HEK293T (cell line): ENCODE measurements around the gene MYH14.

Experiments used
- CTCF ChIA-PET: fragments of 350-600 bp; formaldehyde crosslinking; extraction: SDS; loops from one replicate; lab custom pipeline; 2021; ENCODE audit warnings: antibody characterized with exemption, inconsistent platforms; lab: Yijun Ruan, JAX
- POLR2A ChIA-PET: fragments of 350-600 bp; formaldehyde crosslinking; extraction: SDS; loops from one replicate; lab custom pipeline; 2020; ENCODE audit warnings: antibody characterized with exemption, inconsistent platforms; lab: Yijun Ruan, JAX
- DNase-seq: peaks from one replicate; pipeline ENCODE4 v3.0.0; 2012; ENCODE audit warnings: mixed read lengths; ENCODE audit errors: extremely low spot score
- ARNT ChIP-seq: fragments of 450-650 bp; IDR thresholded peaks from 2 replicates; pipeline ENCODE4 v1.6.1; 2017; ENCODE audit warnings: mild to moderate bottlenecking
- BHLHE40 ChIP-seq: fragments of 450-650 bp; IDR thresholded peaks from 2 replicates; pipeline ENCODE4 v1.6.1; 2016; ENCODE audit warnings: mild to moderate bottlenecking, moderate library complexity, borderline replicate concordance
- CTBP1 ChIP-seq: fragments of 450-650 bp; IDR thresholded peaks from 2 replicates; pipeline ENCODE4 v1.6.1; 2016; ENCODE audit warnings: borderline replicate concordance
- ELF4 ChIP-seq: fragments of 450-650 bp; IDR thresholded peaks from 2 replicates; pipeline ENCODE4 v1.6.1; 2017; ENCODE audit warnings: antibody characterized with exemption
- FOXA1 ChIP-seq: fragments of 450-650 bp; IDR thresholded peaks from 2 replicates; pipeline ENCODE4 v1.6.1; 2016; ENCODE audit warnings: mild to moderate bottlenecking
- FOXK2 ChIP-seq: fragments of 450-650 bp; IDR thresholded peaks from 2 replicates; pipeline ENCODE4 v1.6.1; 2016; ENCODE audit warnings: mild to moderate bottlenecking
- FOXM1 ChIP-seq: fragments of 450-650 bp; IDR thresholded peaks from 2 replicates; pipeline ENCODE4 v1.6.1; 2017; ENCODE audit warnings: mild to moderate bottlenecking, borderline replicate concordance
- HDGF ChIP-seq: fragments of 450-650 bp; IDR thresholded peaks from 2 replicates; pipeline ENCODE4 v1.6.1; 2017; ENCODE audit warnings: antibody characterized with exemption, borderline replicate concordance
- L3MBTL2 ChIP-seq: fragments of 450-650 bp; conservative IDR thresholded peaks from 2 replicates; pipeline ENCODE4 v1.6.1; 2016; ENCODE audit warnings: mild to moderate bottlenecking
- LEF1 ChIP-seq: fragments of 450-650 bp; IDR thresholded peaks from 2 replicates; pipeline ENCODE4 v1.6.1; 2017; ENCODE audit warnings: mild to moderate bottlenecking, borderline replicate concordance
- NFRKB ChIP-seq: fragments of 450-650 bp; IDR thresholded peaks from 2 replicates; pipeline ENCODE4 v1.6.1; 2016; ENCODE audit warnings: mild to moderate bottlenecking, moderate library complexity
- SP1 ChIP-seq: fragments of 450-650 bp; IDR thresholded peaks from 2 replicates; pipeline ENCODE4 v1.6.1; 2017
- SUZ12 ChIP-seq: fragments of 450-650 bp; IDR thresholded peaks from 2 replicates; pipeline ENCODE4 v1.6.1; 2016; ENCODE audit warnings: mild to moderate bottlenecking
- TARDBP ChIP-seq: fragments of 450-650 bp; IDR thresholded peaks from 2 replicates; pipeline ENCODE4 v1.6.1; 2016
- ZNF384 ChIP-seq: fragments of 450-650 bp; IDR thresholded peaks from 2 replicates; pipeline ENCODE4 v1.6.1; 2016
- TF ChIP-seq, protein P1 (sequence below): fragments of 450-650 bp; IDR thresholded peaks from 2 replicates; pipeline ENCODE4 v1.6.1; 2016

Gene MYH14

DNA sequence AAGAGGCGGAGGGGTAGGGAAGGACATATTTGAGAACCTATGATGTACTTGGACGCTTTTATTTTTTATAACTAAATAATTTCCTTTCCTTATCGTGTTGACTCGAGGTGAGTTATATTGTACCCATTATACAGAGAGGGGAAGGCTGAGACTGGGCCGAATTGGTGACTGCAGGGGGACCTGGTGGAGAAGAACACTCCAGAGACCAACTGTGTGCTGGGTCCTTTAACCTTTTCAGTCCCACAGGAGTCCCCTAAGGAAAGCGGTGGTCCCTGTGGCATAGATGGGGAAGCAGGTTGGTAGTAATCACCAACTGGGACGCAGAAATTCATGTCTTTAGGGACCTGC, 633 bp downstream of the MYH14 start:
- TF ChIP-seq FOXK2 (no peak), ELF4 (no peak), L3MBTL2 (no peak), LEF1 (no peak), ARNT (no peak), CTBP1 (no peak), TARDBP (no peak), SUZ12 (no peak), NFRKB (no peak), ZNF384 (no peak), FOXA1 (no peak), HDGF (no peak), FOXM1 (no peak), SP1 (no peak), BHLHE40 (no peak)
- TF ChIP-seq, protein P1, sequence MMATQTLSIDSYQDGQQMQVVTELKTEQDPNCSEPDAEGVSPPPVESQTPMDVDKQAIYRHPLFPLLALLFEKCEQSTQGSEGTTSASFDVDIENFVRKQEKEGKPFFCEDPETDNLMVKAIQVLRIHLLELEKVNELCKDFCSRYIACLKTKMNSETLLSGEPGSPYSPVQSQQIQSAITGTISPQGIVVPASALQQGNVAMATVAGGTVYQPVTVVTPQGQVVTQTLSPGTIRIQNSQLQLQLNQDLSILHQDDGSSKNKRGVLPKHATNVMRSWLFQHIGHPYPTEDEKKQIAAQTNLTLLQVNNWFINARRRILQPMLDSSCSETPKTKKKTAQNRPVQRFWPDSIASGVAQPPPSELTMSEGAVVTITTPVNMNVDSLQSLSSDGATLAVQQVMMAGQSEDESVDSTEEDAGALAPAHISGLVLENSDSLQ, result no peak
- CTCF ChIA-PET, result no interaction called here
- POLR2A ChIA-PET, result no interaction called here
- DNase-seq, result no peak

DNA sequence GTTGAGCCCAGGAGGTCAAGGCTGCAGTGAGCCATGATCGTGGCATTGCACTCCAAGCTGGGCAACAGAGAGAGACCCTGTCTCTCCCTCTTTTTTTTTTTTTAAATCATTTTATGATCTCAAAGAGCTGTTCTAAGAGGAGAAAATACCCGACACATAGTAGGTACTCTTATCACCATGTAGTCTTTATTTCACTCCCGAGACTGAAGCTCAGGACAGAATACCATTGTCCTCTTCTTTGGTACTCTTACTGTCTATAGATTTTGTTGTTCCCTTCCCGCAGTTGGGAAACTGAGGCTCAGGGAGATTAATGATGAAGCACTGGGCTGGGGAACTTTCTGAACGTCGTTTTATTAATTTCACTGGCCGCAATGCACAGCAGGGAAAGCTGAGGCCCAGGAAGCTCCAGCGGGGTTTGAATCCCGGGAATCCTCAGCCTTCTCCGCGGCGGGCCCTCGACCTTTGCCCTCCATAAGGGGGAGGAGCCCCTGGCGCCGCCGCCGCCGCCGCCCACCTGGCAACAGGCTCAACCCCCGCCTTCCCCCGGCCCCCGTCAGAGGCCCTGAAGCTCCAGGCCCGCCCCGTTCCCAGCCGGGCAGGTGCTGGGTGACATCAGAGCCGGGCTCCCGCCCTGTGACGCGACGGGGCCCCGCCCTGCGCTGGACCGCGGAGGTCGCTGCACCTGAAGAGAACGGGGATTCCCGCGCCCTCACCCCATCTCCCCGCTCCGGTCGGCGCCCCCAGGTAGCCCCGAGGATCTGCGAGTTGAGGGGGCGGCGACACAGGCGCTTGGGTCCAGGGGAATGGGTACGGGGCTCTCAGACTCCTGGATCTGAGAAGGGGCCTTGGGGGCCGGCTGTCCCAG, 1.6 kb downstream of the MYH14 start:
- ChIA-PET CTCF (no interaction called here), POLR2A (no interaction called here)
- no peak for DNase-seq
- no peak for TF ChIP-seq SUZ12
- TF ChIP-seq HDGF, result no peak
- no peak for TF ChIP-seq BHLHE40
- no peak for TF ChIP-seq L3MBTL2
- TF ChIP-seq ELF4, result no peak

DNA sequence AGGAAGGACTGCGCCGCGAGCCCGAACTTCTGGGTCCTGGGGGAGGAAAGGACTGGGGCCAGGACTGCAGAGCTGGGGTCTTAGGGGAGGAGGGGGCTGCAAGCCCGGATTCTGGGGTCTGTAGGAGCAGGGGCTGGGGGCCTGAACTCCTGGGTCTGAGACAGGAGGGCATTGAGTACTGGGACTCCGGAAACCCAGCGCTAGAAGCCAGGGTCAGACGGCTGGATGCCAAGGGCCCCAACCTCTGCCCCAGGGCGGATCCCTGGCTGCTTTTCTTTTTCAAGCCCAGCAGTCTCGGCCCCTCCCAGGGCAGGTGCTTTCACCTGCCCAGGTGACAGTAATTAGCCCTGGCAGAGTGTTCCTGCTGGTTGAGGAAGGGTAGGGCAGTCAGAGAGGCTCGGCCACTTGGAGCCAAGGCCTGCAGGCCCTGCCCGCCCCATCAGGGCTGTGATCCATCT, 2.3 kb downstream of the MYH14 start:
- no peak for DNase-seq
- no peak for TF ChIP-seq NFRKB
- no peak for TF ChIP-seq SP1
- ChIA-PET CTCF (no interaction called here), POLR2A (no interaction called here)

DNA sequence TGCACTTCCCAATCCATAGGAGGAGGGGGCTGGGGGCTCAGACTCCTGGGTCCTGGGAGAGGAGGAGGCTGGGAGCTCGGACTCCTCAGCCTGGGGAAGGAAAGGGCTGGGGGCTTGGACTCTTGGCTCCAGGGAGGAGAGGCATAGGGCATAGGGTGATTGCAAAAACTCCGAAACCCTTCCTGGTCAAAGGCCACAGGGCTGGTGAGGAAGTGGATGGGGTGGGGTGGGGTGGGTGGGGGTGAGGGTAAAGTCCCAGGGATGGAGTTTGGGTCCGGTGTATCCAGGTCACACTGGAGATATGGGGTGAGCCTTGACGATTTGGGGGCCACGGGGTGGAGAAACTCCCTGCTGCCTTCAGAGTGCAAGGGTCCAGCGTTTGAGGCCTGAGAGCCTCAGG, 2.8 kb downstream of the MYH14 start:
- TF ChIP-seq FOXK2, result no peak
- TF ChIP-seq L3MBTL2, result no peak
- TF ChIP-seq LEF1, result no peak
- no peak for TF ChIP-seq ZNF384
- ChIA-PET POLR2A (no interaction called here), CTCF (no interaction called here)
- no peak for DNase-seq

DNA sequence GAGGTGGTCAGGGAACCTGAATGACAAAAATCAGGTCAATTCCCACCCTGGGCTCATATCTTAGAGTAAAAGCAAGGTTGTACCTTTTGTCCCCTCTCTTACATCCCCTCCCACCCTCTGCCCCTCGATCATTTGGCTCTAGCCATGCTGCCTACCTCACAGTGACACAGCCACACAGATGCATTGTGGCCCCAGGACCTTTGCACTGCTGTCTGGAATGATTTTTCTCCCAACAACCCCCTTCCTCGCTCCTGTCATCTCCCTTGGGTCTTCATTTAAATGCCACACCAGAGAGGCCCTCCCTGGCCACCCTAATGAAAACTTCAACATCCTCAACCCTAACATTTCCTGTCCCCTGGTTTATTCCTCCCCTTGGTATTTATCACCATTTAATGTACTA, 4.3 kb downstream of the MYH14 start:
- DNase-seq, result no peak
- ChIA-PET POLR2A (no interaction called here), CTCF (no interaction called here)
- TF ChIP-seq LEF1, result no peak
- no peak for TF ChIP-seq HDGF
- TF ChIP-seq, protein P1, result no peak
- no peak for TF ChIP-seq FOXM1
- TF ChIP-seq ARNT, result no peak
- no peak for TF ChIP-seq FOXA1
- TF ChIP-seq BHLHE40, result no peak
- no peak for TF ChIP-seq SP1
- no peak for TF ChIP-seq ZNF384
- no peak for TF ChIP-seq SUZ12
- no peak for TF ChIP-seq ELF4
- TF ChIP-seq TARDBP, result no peak
- no peak for TF ChIP-seq L3MBTL2
- TF ChIP-seq FOXK2, result no peak

DNA sequence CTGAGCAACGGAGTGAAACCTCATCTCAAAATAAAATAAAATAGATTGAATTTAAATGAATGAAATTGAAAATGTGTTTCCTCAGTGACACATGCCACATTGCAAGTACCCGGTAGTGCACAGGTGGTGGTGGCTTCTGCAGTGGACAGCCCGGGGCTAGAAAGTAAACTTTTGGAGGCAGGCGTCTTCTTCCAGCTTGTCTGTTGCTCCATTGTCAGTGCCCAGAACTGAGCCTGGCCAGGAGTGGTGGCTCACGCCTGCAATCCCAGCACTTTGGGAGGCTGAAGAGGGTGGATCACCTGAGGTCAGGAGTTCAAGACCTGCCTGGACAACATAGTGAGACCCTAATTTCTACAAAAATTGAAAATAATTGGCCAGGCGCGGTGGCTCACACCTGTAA, 5.7 kb downstream of the MYH14 start:
- ChIA-PET CTCF (no interaction called here), POLR2A (no interaction called here)
- TF ChIP-seq CTBP1, result no peak
- no peak for TF ChIP-seq TARDBP
- TF ChIP-seq HDGF, result no peak
- TF ChIP-seq, protein P1, result no peak
- TF ChIP-seq ELF4, result no peak
- TF ChIP-seq SUZ12, result no peak
- no peak for TF ChIP-seq LEF1
- no peak for TF ChIP-seq FOXM1
- no peak for TF ChIP-seq NFRKB
- TF ChIP-seq L3MBTL2, result no peak
- no peak for TF ChIP-seq BHLHE40
- TF ChIP-seq SP1, result no peak
- no peak for DNase-seq

DNA sequence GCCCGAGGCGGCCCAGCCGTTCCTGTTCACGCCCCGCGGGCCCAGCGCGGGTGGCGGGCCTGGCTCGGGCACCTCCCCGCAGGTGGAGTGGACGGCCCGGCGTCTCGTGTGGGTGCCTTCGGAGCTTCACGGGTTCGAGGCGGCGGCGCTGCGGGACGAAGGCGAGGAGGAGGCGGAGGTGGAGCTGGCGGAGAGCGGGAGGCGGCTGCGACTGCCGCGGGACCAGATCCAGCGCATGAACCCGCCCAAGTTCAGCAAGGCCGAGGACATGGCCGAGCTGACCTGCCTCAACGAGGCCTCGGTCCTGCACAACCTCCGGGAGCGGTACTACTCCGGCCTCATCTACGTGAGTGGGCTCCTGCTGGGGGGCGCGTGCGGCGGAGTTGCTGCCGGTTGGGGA, 7.0 kb downstream of the MYH14 start:
- CTCF ChIA-PET, result no interaction called here
- DNase-seq, result no peak
- POLR2A ChIA-PET, result no interaction called here
- TF ChIP-seq BHLHE40 (no peak), ARNT (no peak), CTBP1 (no peak)
